Right lobe of liver (tissue), 4 donors: ENCODE measurements around the gene ENTHD1.

Source experiments
- POLR2A ChIP-seq: fragments of 450-650 bp; IDR thresholded peaks from one replicate; pipeline ENCODE4 v1.6.1; 2017; ENCODE audit warnings: antibody characterized with exemption, mild to moderate bottlenecking
- TF ChIP-seq, protein P1 (sequence below), 4 donors: fragments of 200-600 bp in 3 of 4; fragments of 450-650 bp in 1 of 4; IDR thresholded peaks; one replicate each; pipeline versions ENCODE4 v1.5.1 to v1.8.0; 2016 to 2022; ENCODE audit warnings: antibody characterized with exemption in 4 of 4, mild to moderate bottlenecking in 2 of 4
- donor health status: DM: no; HTN: no; CAD: no.
- donor health status: DM: no; HTN: no; CAD: no.
- donor health status: DM: no; HTN: yes; CAD: no.

DNA sequence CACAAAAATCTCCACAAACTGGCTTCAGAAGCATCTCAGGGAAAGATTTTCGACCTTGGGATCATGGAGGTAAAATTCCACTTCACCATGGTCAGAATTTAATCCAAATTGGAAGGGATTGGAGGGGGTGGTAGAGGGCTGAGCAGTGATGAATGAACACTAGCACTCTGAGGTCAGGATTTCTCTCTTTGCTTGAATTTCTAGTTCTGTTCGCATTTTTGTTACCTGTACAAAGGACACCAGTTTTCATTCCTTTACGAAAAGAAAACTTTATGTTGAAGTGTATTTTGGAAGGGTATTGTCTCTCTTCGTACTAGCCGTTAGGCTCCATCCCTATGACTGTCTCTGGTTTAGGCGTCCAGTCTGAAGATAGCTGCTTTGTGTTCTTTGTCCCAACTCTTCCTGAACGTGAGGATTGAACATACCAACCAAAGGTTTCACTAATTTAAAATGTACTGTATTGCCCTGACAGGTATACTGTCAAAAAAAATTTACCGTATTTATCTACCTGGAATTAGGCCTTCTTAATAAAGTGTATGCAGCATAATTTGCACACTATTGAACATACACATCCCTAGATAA, 8.1 kb upstream of the ENTHD1 start:
- TF ChIP-seq POLR2A = no peak
- TF ChIP-seq, protein P1, sequence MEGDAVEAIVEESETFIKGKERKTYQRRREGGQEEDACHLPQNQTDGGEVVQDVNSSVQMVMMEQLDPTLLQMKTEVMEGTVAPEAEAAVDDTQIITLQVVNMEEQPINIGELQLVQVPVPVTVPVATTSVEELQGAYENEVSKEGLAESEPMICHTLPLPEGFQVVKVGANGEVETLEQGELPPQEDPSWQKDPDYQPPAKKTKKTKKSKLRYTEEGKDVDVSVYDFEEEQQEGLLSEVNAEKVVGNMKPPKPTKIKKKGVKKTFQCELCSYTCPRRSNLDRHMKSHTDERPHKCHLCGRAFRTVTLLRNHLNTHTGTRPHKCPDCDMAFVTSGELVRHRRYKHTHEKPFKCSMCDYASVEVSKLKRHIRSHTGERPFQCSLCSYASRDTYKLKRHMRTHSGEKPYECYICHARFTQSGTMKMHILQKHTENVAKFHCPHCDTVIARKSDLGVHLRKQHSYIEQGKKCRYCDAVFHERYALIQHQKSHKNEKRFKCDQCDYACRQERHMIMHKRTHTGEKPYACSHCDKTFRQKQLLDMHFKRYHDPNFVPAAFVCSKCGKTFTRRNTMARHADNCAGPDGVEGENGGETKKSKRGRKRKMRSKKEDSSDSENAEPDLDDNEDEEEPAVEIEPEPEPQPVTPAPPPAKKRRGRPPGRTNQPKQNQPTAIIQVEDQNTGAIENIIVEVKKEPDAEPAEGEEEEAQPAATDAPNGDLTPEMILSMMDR (IDR thresholded peaks at IDR 0.05) = no peak
